K562 (cell line): ENCODE measurements around the gene LAMA2.

Experiments
- BRD9 ChIP-seq: fragments of 450-650 bp; IDR thresholded peaks from 2 replicates; pipeline ENCODE4 v1.6.1; 2018; ENCODE audit warnings: low read depth; ENCODE audit not compliant: partially characterized antibody
- GATAD2B ChIP-seq: fragments of 450-650 bp; IDR thresholded peaks from 2 replicates; pipeline ENCODE4 v1.6.1; 2017; ENCODE audit warnings: mild to moderate bottlenecking, borderline replicate concordance
- KLF13 ChIP-seq: fragments of 450-650 bp; IDR thresholded peaks from 2 replicates; pipeline ENCODE4 v1.6.1; 2016; ENCODE audit warnings: missing genetic modification characterization, low read depth, mild to moderate bottlenecking, missing compliant biosample characterization, moderate library complexity, borderline replicate concordance
- POLR2A ChIP-seq: fragments of 450-650 bp; conservative IDR thresholded peaks from 2 replicates; pipeline ENCODE4 v1.6.1; 2016
- TCF7L2 ChIP-seq: fragments of 150-350 bp; IDR thresholded peaks from 2 replicates; pipeline ENCODE4 v1.6.1; 2016; ENCODE audit warnings: low read depth, mild to moderate bottlenecking, low read length, moderate library complexity
- ZBTB17 ChIP-seq: fragments of 450-650 bp; formaldehyde crosslinking; IDR thresholded peaks from 2 replicates; pipeline ENCODE4 v1.4.0; 2020; ENCODE audit warnings: mild to moderate bottlenecking
- ZKSCAN3 ChIP-seq: fragments of 250-450 bp; sonication (Bioruptor Pico); IDR thresholded peaks from 2 replicates; pipeline ENCODE4 v1.4.0; 2020
- TF ChIP-seq, protein P1 (sequence below): fragments of 250-450 bp; sonication (Bioruptor Pico); IDR thresholded peaks from 2 replicates; pipeline ENCODE4 v1.5.0; 2021

DNA sequence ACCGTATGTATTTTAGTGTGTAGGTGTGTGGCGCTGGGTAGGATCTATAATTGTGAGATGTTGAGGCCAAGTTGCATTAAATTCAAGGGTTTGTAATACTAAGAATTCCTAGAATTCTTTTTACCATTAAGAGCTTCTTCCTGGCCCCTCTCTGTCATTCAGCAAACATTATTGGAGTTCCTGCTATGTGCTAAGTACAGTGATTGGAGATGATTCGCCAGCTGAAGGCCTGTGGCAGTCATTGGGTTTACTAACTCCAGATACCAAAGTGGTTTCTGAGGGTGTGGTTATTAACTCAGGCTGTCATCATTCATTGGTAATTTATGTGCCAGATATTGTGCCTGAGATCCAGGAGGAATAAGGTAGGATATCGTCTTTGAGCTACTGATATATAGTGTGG is 167.1 kb downstream of the LAMA2 start:
- TF ChIP-seq, protein P1, sequence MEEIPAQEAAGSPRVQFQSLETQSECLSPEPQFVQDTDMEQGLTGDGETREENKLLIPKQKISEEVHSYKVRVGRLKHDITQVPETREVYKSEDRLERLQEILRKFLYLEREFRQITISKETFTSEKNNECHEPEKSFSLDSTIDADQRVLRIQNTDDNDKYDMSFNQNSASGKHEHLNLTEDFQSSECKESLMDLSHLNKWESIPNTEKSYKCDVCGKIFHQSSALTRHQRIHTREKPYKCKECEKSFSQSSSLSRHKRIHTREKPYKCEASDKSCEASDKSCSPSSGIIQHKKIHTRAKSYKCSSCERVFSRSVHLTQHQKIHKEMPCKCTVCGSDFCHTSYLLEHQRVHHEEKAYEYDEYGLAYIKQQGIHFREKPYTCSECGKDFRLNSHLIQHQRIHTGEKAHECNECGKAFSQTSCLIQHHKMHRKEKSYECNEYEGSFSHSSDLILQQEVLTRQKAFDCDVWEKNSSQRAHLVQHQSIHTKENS (CRISPR knock-in tag) = no peak
- TF ChIP-seq TCF7L2 (no peak), POLR2A (no peak), BRD9 (no peak), ZBTB17 (CRISPR knock-in tag) (no peak), KLF13 (no peak), GATAD2B (no peak), ZKSCAN3 (no peak)
